GM21786 (cell line): ENCODE results near the gene PIGL.
A peak's percentile ranks its signal among the peaks of the same experiment; 100 is the strongest.

Experiments used
- ATAC-seq: cut with Tn5 transposase; IDR thresholded peaks from one replicate; pipeline ENCODE4 v1.9.1; 2021; ENCODE audit not compliant: unreplicated experiment

The PIGL gene

GRCh38 chr17:16352303-16352666, 135.3 kb downstream of the PIGL start:
- no peak for ATAC-seq

GRCh38 chr17:16352667-16353316, 135.8 kb downstream of the PIGL start:
- peak; percentile 51 for ATAC-seq

DNA sequence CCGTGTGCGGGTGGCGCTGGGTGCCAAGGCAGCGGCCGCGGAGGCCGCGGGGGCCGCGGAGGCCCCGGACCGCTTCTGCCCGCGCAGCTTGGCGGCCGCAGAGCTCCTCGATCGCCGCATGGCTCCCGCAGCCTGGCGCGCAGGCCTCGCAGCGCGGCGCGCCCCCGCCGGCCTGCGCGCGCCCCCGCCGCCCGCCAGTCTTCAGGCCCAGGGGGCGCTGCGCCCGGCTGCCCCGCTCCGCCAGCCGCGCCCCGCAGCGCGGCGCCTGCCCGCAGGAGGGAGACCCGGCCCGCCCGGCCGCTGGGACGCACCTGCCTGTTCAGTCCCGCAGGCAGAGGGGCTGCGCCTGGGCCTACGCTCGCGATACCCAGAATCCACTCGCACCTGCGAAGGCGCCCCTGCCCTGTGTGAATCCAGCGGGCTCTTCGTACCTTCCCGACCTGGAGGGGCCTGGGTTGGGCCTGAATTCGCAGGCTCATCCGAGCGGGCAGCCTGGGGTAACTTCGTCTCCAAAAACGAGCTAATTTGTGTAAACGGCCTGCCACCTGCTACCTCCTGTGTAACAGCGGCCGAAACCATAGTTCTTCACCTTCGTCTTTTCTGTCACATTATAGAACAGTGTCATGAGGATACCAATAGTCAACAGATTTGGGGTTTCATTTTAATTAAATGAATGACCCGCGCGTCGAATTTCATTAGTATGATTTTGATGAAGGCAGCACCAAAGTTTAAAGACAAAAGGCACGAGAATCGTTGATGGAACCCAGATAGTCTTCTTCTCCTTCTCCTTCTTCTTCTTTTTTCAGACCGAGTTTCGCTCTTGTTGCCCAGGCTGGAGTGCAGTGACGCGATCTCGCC, 136.5 kb downstream of the PIGL start, which contains the start of gene CENPV:
TSS of gene CENPV (minus strand) at position 153 of the 858 bp plus-strand sequence. CDS start at position 120, 33 bp downstream.
- ATAC-seq: peak; percentile 65

DNA sequence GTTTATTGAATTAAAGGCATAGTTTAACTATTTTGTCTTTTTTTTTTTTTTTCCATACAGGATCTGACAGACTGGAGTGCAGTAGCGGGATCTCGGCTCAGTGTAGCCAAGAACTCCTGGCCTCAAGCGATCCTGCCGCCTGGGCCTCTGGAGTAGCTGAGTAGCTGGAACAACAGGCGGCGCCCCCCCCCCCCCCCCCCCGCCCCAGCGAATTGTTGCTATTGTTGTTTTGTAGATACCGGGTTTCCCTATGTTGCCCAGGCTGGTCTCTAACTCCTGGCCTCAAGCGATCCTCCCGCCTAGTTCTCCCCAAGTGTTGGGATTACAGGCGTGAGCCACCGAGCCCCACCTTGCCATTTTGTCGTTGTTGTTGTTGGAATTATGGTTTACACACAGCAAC, 137.6 kb downstream of the PIGL start:
- ATAC-seq: no peak

DNA sequence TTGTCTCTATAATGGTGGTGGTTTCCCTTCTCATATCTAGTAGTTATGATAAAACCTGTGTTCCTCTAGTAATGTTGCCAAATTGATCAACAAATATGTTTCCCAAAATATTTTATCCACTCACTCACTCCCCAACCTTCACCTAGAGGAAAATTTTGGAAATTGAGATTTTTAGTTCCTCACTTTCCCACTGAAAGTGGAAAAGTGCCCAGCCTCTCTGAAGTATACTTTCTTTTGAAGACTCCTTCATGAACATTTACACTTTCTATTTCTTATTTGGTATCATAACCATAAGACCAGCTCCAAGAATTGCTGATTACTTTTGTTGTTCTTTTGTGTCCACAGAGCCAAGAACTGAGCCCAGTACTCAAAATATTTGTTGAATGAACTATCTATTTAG, 141.4 kb downstream of the PIGL start:
- ATAC-seq: no peak

- ATAC-seq: no peak
Measured at GRCh38 chr17:16361874-16362273, 144.9 kb downstream of the PIGL start.

- ATAC-seq: peak; percentile 83
Measured at GRCh38 chr17:16363749-16364536, 146.9 kb downstream of the PIGL start.

DNA sequence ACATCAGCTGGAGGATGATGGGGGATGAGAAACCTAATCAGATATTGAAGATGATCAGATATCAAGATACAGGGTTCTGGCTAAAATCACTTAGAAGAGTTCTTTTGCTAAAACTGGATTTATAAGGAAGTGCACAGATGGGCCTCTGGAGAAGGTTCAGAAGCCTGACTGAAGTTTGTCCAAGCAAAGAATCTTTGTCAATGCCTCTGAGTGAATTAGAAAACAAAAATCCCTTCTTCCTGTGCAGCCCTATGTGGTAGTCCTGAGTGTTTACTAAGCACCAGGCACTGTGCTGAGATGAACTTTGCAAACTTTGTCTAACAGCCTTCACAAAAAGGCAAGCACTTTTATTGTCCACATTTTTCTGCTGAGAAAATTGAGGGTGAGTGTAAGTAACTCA, 147.6 kb downstream of the PIGL start:
- ATAC-seq: no peak

DNA sequence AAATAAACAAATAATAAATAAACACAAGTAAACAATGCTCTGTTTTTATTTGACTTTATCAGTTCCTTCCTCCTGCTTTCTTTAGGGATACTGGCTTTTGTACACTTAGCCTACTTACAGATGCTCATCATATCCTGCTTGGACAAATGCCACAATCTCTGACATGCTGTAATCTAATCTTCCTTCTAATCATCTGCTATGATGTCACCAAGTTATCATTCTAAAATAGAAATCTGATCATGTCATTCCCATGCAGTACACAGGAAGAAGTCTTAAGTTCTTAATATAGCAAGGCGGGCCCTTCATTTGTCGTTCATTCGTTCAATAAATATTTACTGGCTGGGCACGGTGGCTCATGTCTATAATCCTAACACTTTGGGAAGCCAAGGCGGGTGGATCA, 154.7 kb downstream of the PIGL start:
- no peak for ATAC-seq

- ATAC-seq: no peak
Measured at GRCh38 chr17:16374146-16374938, 157.3 kb downstream of the PIGL start.
